Activated B cell treated with CpG ODN at 0.5 μM for 24 hours (primary cell): ENCODE results near the gene TAS2R38. TPM values are rescaled to one million over a fixed set of nuclear protein-coding genes. Genes with fewer than 3 reads are reported as not detected.

Experiments used
- ATAC-seq: fragments of 200-7000 bp; cut with Tn5 transposase; one replicate; pipeline ENCODE4 v1.10.0; 2021; ENCODE audit warnings: low read depth, mild to moderate bottlenecking, moderate library complexity
- CTCF ChIA-PET: fragments of 350-600 bp; sonication (Branson Sonifier 250); formaldehyde crosslinking; loops from one replicate; lab custom pipeline; 2021; ENCODE audit warnings: antibody characterized with exemption; lab: Charles Lee
- POLR2A ChIA-PET: fragments of 350-600 bp; sonication (Branson Sonifier 250); formaldehyde crosslinking; loops from one replicate; lab custom pipeline; 2021; ENCODE audit warnings: antibody characterized with exemption; lab: Charles Lee
- DNase-seq: peaks from one replicate; pipeline ENCODE4 v3.0.0; 2022
- H3K27ac Mint-ChIP-seq: one replicate; pipeline ENCODE4 v1.8.0; 2020; ENCODE audit warnings: mixed read lengths
- H3K27me3 Mint-ChIP-seq: one replicate; pipeline ENCODE4 v1.8.0; 2021; ENCODE audit warnings: mixed read lengths
- H3K36me3 Mint-ChIP-seq: one replicate; pipeline ENCODE4 v1.8.0; 2021; ENCODE audit warnings: low read depth, mixed read lengths
- H3K4me1 Mint-ChIP-seq: one replicate; pipeline ENCODE4 v1.8.0; 2021; ENCODE audit warnings: mixed read lengths
- H3K4me3 Mint-ChIP-seq: one replicate; pipeline ENCODE4 v1.8.0; 2020; ENCODE audit warnings: mild to moderate bottlenecking, mixed read lengths
- H3K9me3 Mint-ChIP-seq: one replicate; pipeline ENCODE4 v1.8.0; 2020; ENCODE audit warnings: mixed read lengths
- CTCF ChIP-seq: fragments of 200-600 bp; IDR thresholded peaks from one replicate; pipeline ENCODE4 v1.8.0; 2022; ENCODE audit warnings: antibody characterized with exemption, mild to moderate bottlenecking
- intact Hi-C: fragments of 100-400 bp; cut with micrococcal nuclease; formaldehyde crosslinking; loops from one replicate; pipeline ENCODE4 v1.15.1; 2024
- total RNA-seq: library from RNA; stranded (reverse); gene quantifications from 2 replicates; pipeline ENCODE4 v1.2.3, GENCODE V29; 2022

TAS2R38 gene
- total RNA-seq, 1 donor from 2014 or later: not detected

- Mint-ChIP-seq H3K9me3 (no peaks in the 10 kb centered on the region), H3K27me3 (no peaks in the 10 kb centered on the region), H3K36me3 (no peaks in the 10 kb centered on the region), H3K4me3 (no peak overlapping the region), H3K27ac (no peak overlapping the region), H3K4me1 (no peaks in the 10 kb centered on the region)
- intact Hi-C loops: no loop called here
- DNase-seq (no peak), ATAC-seq (no peak)
- POLR2A ChIA-PET: no interaction called here
- CTCF ChIA-PET: no interaction called here
- no peak for TF ChIP-seq CTCF
Measured at GRCh38 chr7:142009187-142009586, 35.6 kb upstream of the TAS2R38 start.

GRCh38 chr7:142006577-142006976 is 33.0 kb upstream of the TAS2R38 start:
- ChIA-PET POLR2A (no interaction called here), CTCF (no interaction called here)
- H3K27ac Mint-ChIP-seq: no peak overlapping the region
- no peaks in the 10 kb centered on the region for H3K36me3 Mint-ChIP-seq
- ATAC-seq (no peak), DNase-seq (no peak)
- no peaks in the 10 kb centered on the region for H3K9me3 Mint-ChIP-seq
- peaks cover 6% of the 10 kb centered on the region for H3K27me3 Mint-ChIP-seq
- H3K4me1 Mint-ChIP-seq: no peaks in the 10 kb centered on the region
- intact Hi-C loops: no loop called here
- no peak overlapping the region for H3K4me3 Mint-ChIP-seq
- TF ChIP-seq CTCF: no peak

GRCh38 chr7:142002179-142002578 is 28.6 kb upstream of the TAS2R38 start:
- intact Hi-C loops: no loop called here
- Mint-ChIP-seq H3K4me3 (no peak overlapping the region), H3K9me3 (no peaks in the 10 kb centered on the region), H3K36me3 (no peaks in the 10 kb centered on the region), H3K27ac (no peak overlapping the region), H3K4me1 (no peaks in the 10 kb centered on the region), H3K27me3 (peaks cover 12% of the 10 kb centered on the region)
- no peak for TF ChIP-seq CTCF
- CTCF ChIA-PET: no interaction called here
- ATAC-seq (no peak), DNase-seq (no peak)
- POLR2A ChIA-PET: no interaction called here

- TF ChIP-seq CTCF: no peak
- no peaks in the 10 kb centered on the region for H3K9me3 Mint-ChIP-seq
- DNase-seq: no peak
- H3K4me1 Mint-ChIP-seq: no peaks in the 10 kb centered on the region
- no peak overlapping the region for H3K27ac Mint-ChIP-seq
- no peak overlapping the region for H3K4me3 Mint-ChIP-seq
- intact Hi-C loops: no loop called here
- H3K36me3 Mint-ChIP-seq: no peaks in the 10 kb centered on the region
- ChIA-PET CTCF (no interaction called here), POLR2A (no interaction called here)
- no peak for ATAC-seq
- peaks cover 12% of the 10 kb centered on the region for H3K27me3 Mint-ChIP-seq
Measured at GRCh38 chr7:142001163-142001874, 27.7 kb upstream of the TAS2R38 start.

GRCh38 chr7:142000244-142000643 is 26.7 kb upstream of the TAS2R38 start:
- POLR2A ChIA-PET: no interaction called here

More at GRCh38 chr7:142000244-142000643, 26.7 kb upstream of the TAS2R38 start:
- TF ChIP-seq CTCF: no peak
- Mint-ChIP-seq H3K4me1 (no peaks in the 10 kb centered on the region), H3K27ac (no peak overlapping the region), H3K4me3 (no peak overlapping the region), H3K9me3 (no peaks in the 10 kb centered on the region), H3K36me3 (no peaks in the 10 kb centered on the region), H3K27me3 (peaks cover 12% of the 10 kb centered on the region)
- DNase-seq (no peak), ATAC-seq (no peak)
- intact Hi-C loops: no loop called here
- CTCF ChIA-PET: no interaction called here
